Activated CD4-positive, alpha-beta T cell treated with anti-CD3 and anti-CD28 coated beads, Interleukin-2, Interleukin-6, amounts not matched to agents 100 ng/mL and 50 ng/mL, durations not matched to agents 16 hours and 8 hours (primary cell): ENCODE data around the gene UGT1A9.
"Not testable (repeated sequence)": the region's sequence is repeated elsewhere in the genome, so short reads cannot be mapped to it uniquely, and the experiment has no call there.

Source experiments
- DNase-seq: peaks from one replicate; pipeline ENCODE4 v3.0.0-alpha.2; 2020

Gene UGT1A9

GRCh38 chr2:233671290-233672161, at the start of gene UGT1A9:
TSS of gene UGT1A9 (plus strand) at chr2:233671898. CDS start at chr2:233671935, 37 bp downstream.
- DNase-seq, result no peak

GRCh38 chr2:233627331-233628025, 44.2 kb upstream of the UGT1A9 start:
- no peak for DNase-seq

GRCh38 chr2:233636306-233636705, 35.4 kb upstream of the UGT1A9 start, which contains the start of gene UGT1A10:
TSS of gene UGT1A10 (plus strand) at chr2:233636448. CDS start at chr2:233636523, 75 bp downstream.
- not testable (repeated sequence) for DNase-seq

GRCh38 chr2:233638836-233639235, 32.9 kb upstream of the UGT1A9 start:
- DNase-seq, result no peak

GRCh38 chr2:233639860-233640259, 31.8 kb upstream of the UGT1A9 start:
- DNase-seq, result no peak

GRCh38 chr2:233643128-233643527, 28.6 kb upstream of the UGT1A9 start:
- DNase-seq, result no peak

- DNase-seq, result not testable (repeated sequence)
Measured at GRCh38 chr2:233646033-233646432, 25.7 kb upstream of the UGT1A9 start.

GRCh38 chr2:233650981-233651380, 20.7 kb upstream of the UGT1A9 start:
- DNase-seq, result no peak

- DNase-seq, result no peak
Measured at GRCh38 chr2:233651430-233651829, 20.3 kb upstream of the UGT1A9 start.

- no peak for DNase-seq
Measured at GRCh38 chr2:233654501-233654900, 17.2 kb upstream of the UGT1A9 start.

GRCh38 chr2:233655043-233655442, 16.7 kb upstream of the UGT1A9 start:
- DNase-seq, result no peak

GRCh38 chr2:233655943-233656342, 15.8 kb upstream of the UGT1A9 start:
- not testable (repeated sequence) for DNase-seq

- peak; percentile 21 for DNase-seq
Measured at GRCh38 chr2:233656443-233656842, 15.3 kb upstream of the UGT1A9 start.

- no peak for DNase-seq
Measured at GRCh38 chr2:233658610-233659009, 13.1 kb upstream of the UGT1A9 start.

- DNase-seq, result no peak
Measured at GRCh38 chr2:233663911-233664310, 7.8 kb upstream of the UGT1A9 start.

- no peak for DNase-seq
Measured at GRCh38 chr2:233668605-233669260, 3.0 kb upstream of the UGT1A9 start.

- no peak for DNase-seq
Measured at GRCh38 chr2:233672886-233673285, 1.2 kb downstream of the UGT1A9 start.

GRCh38 chr2:233673896-233674295, 2.2 kb downstream of the UGT1A9 start:
- no peak for DNase-seq

- DNase-seq, result no peak
Measured at GRCh38 chr2:233674314-233674713, 2.6 kb downstream of the UGT1A9 start.

GRCh38 chr2:233674995-233675394, 3.3 kb downstream of the UGT1A9 start:
- DNase-seq, result no peak

- DNase-seq, result no peak
Measured at GRCh38 chr2:233676046-233676445, 4.3 kb downstream of the UGT1A9 start.

GRCh38 chr2:233679196-233679595, 7.5 kb downstream of the UGT1A9 start:
- DNase-seq, result no peak

- DNase-seq, result no peak
Measured at GRCh38 chr2:233680361-233681045, 8.8 kb downstream of the UGT1A9 start.
